ENCODE data around the gene CST4. TPM values are rescaled to one million over a fixed set of nuclear protein-coding genes. Genes with fewer than 3 reads are reported as not detected.
"Not testable (repeated sequence)": the region's sequence is repeated elsewhere in the genome, so short reads cannot be mapped to it uniquely, and the experiment has no call there.

CST4 gene
- not detected for polyA plus RNA-seq (ENCODE audit: insufficient read length in 10 of 10)
- long read RNA-seq, donor 1: 0 reads
- long read RNA-seq, donor 2: 0 reads
- long read RNA-seq, donor 3: 0 reads
- long read RNA-seq, donor 4: 0 reads
- long read RNA-seq, donor 5: 0 reads
- long read RNA-seq, donor 6: 0 reads
- long read RNA-seq, donor 7: 0 reads
- long read RNA-seq, donor 8: 0 reads
- long read RNA-seq, donor 9: 0 reads

DNA sequence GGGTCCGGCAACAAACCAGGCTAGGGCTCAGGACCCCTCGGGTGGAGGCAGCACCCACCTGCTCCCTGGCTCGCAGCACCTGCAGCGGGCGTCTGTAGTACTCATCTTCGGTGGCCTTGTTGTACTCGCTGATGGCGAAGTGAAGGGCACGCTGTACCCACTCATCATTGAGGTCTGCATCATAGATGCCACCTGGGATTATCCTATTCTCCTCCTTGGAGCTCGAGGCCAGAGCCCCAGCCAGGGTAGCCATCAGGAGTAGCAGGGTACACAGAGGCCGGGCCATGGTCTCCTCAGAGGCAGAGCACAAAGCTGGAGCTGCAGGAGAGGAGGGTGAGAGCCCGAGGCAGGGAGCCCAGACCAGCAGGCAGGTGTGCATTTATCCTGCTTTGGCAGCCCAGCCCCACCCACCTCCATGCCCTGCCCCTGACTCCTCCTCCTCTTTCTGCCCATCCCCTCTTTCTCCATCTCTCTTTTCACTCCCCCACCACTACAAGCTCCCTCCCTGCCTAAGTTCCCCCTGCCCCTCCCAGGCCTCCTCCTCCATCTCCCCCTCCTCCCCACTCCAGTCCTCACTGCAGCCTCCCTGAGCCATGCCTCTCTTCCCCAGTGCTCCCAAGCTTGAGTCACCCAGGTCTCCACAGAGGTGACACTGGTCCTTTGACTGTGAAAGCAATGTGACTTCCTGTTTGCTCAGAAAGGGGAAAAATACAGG lies at the start of gene CST4:
Gene CST4, minus strand, starts transcription at position 355 of the 715 bp plus-strand sequence. Its CDS starts 69 bp downstream, at position 286.
- DNase-seq: not testable (repeated sequence)

DNA sequence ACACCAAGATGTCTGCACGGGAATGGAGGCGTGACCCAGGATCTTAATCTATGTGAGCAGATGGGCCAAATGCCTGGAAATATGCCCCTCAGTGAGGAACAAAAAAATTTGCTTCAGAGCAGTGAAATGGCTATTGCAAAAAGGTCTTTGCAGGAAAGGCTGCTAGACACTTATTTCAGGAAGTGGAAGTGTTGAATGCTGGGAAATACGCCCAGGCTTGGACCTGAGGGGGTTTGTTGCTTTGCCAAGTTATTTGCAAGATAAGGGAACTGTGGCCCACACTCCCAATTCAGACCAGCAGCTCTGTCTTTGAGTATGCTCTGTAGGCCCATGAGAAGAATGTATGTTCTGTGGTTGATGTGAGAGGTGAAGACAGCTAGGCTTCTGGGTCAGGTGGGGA lies 46.6 kb upstream of the CST4 start:
- DNase-seq: not testable (repeated sequence)

DNA sequence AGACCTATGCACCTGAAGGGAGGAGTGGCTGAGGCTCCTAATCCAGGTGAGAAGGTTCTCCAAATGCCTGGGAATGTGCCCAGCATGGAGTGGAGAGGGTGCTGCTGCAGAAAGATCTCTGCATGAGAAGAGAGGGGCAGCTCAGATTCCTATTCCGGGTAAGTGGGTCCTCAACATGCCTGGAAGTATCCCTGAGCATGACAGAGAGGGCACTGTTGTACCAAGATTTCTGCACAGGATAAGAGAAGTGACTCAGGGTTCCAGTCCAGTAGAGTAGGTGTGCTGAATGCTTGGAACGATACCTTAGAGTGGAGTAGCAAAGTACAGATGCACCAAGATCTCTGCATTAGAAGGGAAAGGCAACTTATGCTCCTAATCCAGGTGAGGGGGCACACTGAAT lies 46.1 kb upstream of the CST4 start:
- DNase-seq: not testable (repeated sequence)

- not testable (repeated sequence) for DNase-seq
Observed at GRCh38 chr20:23734440-23734839, 45.6 kb upstream of the CST4 start.

GRCh38 chr20:23727016-23727415 lies 38.2 kb upstream of the CST4 start:
- no peak for DNase-seq

GRCh38 chr20:23725102-23725501 lies 36.3 kb upstream of the CST4 start:
- no peak for DNase-seq

GRCh38 chr20:23723659-23724307 lies 34.9 kb upstream of the CST4 start:
- not testable (repeated sequence) for DNase-seq

- DNase-seq: not testable (repeated sequence)
Observed at GRCh38 chr20:23722851-23723250, 34.0 kb upstream of the CST4 start.

DNA sequence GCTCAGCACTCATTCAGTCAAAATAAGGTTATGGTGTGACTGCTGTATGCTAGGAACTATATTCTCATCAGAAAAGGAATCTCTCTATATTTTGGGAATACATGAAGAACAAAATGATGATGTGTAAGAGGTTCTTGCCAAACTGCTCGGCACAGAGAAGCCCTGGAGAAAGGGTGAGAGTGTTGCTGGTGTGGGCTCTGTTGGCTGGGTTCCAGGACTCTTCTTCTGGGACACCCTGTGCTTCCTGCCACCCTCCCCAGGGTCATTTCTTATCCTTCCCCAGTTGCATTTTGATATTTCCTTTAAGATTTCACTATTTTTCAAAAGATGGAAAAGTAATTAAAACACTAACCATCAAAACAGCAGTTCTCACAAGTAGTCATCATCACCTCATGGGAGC lies 33.1 kb upstream of the CST4 start:
- DNase-seq: no peak

- not testable (repeated sequence) for DNase-seq
Observed at GRCh38 chr20:23719351-23719750, 30.5 kb upstream of the CST4 start.

- DNase-seq: not testable (repeated sequence)
Observed at GRCh38 chr20:23711778-23712177, 22.9 kb upstream of the CST4 start.

DNA sequence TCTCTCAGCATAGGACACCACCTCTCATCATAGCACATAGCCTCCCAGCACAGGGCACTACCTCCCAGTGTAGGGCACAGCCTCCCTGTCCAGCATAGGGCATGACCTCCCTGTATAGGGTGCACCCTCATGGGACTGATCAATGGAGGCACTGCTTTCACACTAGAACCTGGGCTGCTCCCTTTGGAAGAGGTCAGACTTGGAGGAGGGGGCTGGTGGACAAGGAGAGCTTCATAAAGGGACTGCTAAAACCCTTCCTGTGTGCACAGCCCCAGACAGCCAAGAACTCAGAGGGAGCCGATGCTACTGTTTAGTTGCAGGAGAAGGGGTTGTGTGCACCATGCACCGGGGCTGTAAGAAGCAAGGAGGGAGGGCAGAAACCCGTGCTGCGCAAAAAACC lies 21.9 kb upstream of the CST4 start:
- no peak for DNase-seq

- DNase-seq: no peak
Observed at GRCh38 chr20:23705895-23706294, 17.1 kb upstream of the CST4 start.

DNA sequence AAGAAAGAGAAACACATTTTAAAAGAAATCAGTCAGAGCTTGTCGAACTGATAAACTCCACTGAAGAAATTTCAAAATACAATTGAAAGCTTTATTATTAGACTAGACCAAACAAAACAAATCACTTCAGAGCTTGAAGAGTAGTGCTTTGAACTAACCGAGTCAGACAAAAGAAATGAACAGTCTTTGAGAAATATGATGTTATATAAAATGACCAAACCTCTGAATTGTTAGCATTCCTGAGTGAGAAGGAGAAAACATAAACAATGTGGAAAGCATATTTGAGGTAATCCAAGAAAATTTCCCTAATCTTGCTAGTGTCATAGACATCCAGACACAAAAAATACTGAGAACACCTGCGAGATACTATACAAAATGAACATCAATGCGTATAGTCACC lies 13.2 kb upstream of the CST4 start:
- no peak for DNase-seq

DNA sequence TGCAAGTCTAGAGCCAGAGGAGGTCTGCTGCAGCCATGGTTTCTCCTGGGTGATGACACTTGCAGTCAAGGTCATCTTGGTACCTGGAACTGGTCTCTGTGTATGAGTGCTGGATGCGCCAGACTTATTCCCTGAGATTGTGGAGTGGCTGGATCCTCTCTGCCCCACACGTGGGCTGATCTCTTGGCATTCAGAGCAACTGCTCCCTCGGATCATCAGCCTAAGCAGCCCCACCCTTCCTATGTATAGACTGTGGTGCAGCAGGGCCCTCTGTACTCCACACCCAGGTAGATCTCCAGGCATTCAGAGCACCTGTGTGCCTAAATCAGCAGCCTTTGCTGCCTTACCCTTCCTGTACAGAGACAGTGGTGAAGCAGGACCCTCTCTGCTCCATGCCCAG lies 12.1 kb upstream of the CST4 start:
- DNase-seq: no peak

GRCh38 chr20:23697947-23698346 lies 9.1 kb upstream of the CST4 start:
- no peak for DNase-seq

DNA sequence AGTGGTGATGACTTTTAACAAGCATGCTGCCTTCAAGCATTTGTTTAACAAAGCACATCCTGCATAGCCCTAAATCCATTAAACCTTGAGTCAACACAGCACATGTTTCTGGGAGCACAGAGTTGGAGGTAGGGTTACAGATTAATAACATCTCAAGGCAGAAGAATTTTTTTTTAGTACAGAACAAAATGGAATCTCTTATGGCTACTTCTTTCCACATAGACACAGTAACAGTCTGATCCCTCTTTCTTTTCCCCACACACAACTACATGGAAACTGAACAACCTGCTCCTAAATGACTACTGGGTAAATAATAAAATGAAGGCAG lies 6.2 kb upstream of the CST4 start:
- DNase-seq: not testable (repeated sequence)

DNA sequence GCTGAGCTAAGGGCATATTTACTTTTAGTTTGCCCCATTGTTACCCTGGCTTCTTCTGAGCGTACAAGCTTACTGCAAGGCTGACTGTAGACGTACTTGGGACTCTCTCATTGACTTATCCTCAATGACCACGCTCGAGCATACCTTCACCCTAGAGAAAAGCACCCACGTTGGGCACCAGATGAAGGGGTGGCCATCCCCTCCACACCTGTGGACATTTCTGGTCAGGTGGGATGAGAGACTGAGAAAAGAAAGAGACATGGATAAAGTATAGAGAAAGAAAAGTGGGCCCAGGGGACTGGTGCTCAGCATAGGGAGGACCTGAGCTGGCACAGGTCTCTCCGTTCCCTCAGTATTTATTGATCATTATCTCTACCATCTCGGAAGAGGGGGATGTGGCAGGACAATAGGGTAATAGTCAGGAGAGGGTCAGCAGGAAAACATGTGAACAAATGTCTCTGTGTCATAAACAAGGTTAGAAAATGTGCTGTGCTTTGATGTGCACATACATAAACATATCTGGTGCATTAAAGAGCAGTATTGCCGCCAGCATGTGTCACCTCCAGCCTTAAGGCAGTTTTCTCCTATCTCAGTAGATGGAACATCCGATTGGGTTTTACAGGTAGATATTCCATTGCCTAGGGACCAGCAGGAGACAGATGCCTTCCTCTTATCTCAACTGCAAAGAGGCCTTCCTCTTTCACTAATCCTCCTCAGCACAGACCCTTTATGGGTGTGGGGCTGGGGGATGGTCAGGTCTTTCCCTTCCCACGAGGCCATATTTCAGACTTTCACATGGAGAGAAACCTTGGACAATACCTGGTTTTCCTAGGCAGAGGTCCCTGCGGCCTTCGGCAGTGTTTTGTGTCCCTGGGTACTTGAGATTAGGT lies 5.6 kb upstream of the CST4 start:
- DNase-seq: not testable (repeated sequence)

DNA sequence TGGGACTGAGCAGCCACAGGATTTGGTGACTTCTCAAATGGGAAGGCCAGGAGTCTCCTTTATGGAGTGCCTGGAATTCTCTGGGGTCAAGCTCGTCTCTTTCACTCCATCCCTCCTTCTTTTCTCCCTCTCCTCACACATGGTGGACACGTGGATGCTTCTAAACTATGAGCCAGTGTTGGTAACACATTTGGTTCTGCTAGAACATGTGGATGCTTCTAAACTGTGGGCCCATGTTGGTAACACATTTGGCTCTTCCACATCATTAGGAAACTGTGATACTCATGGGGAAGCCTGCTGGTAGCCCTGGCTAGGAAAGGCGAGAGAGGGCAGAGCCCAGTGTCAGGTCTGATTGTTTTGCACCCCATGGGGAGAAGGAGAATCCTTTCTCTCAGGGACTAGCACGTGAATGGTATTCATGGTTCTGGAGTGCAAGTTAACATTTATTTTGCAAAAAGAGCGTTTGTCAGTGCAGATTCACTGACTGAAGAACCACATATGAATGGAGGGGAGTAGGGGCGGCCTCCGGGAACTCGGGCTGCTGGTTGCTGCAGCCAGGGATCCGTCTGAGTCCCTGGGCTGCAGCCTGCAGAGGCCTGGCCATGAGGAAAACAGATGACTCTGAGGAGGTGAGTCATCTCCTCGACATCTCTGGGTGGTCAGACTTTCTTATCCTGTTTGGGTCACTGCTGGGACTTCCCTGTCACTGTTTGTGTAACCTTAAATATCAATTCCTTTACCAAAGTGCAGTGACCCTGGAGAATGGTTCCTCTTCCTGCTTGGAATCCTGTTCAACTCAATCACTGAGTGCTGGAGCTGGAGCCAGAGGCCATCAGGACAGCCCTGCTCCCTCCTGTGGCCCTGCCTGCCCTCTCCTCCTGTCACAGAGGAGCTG lies 4.1 kb upstream of the CST4 start:
- DNase-seq: not testable (repeated sequence)

GRCh38 chr20:23691675-23692074 lies 2.8 kb upstream of the CST4 start:
- no peak for DNase-seq

- DNase-seq: no peak
Observed at GRCh38 chr20:23690581-23690980, 1.7 kb upstream of the CST4 start.

All from muscle of back (tissue), 13 donors.